ENCODE measurements around the gene ALDH1A3. TPM values are rescaled to one million over a fixed set of nuclear protein-coding genes. Genes with fewer than 3 reads are reported as not detected.

Gene ALDH1A3
- total and polyA plus RNA-seq, 7 experiments from 2014 or later = not detected

GRCh38 chr15:100890051-100890720, 10.6 kb downstream of the ALDH1A3 start:
- Mint-ChIP-seq H3K27me3 (peaks cover 42 to 75% (median 64%) of the 10 kb centered on the region in 5 donors), H3K9me3 (no peaks in the 10 kb centered on the region), H3K36me3 (no peaks in the 10 kb centered on the region), H3K27ac (no peak overlapping the region), H3K4me1 (peaks cover 0 to 4% (median 0%) of the 10 kb centered on the region in 7 donors), H3K4me3 (no peak overlapping the region)
- ATAC-seq (no peak), DNase-seq (no peak)
- H3K27me3 ChIP-seq (ENCODE audit: control insufficient read depth in 2 of 2, insufficient read depth in 2 of 2, low read length in 2 of 2) = no peaks in the 10 kb centered on the region
- POLR2A ChIA-PET = no interaction called here
- no peaks in the 10 kb centered on the region for H3K36me3 ChIP-seq (ENCODE audit: control insufficient read depth in 2 of 3, insufficient read depth in 3 of 3, low read length in 3 of 3)
- intact Hi-C loops (cut with micrococcal nuclease) = no loop called here
- no peak overlapping the region for H3K4me3 ChIP-seq (ENCODE audit: low read length)
- CTCF ChIA-PET = no interaction called here
- no peak overlapping the region for H3K27ac ChIP-seq (ENCODE audit: low read depth, low read length)
- H3K4me1 ChIP-seq (ENCODE audit: control insufficient read depth in 2 of 2, insufficient read depth in 2 of 2, low read length in 2 of 2) = no peaks in the 10 kb centered on the region
- no peaks in the 10 kb centered on the region for H3K9me3 ChIP-seq (ENCODE audit: control insufficient read depth in 2 of 3, low read length in 3 of 3)

GRCh38 chr15:100890850-100891249, 11.2 kb downstream of the ALDH1A3 start:
- H3K27me3 ChIP-seq (ENCODE audit: control insufficient read depth in 2 of 2, insufficient read depth in 2 of 2, low read length in 2 of 2) = no peaks in the 10 kb centered on the region
- no peaks in the 10 kb centered on the region for H3K36me3 Mint-ChIP-seq
- no peak overlapping the region for H3K4me3 Mint-ChIP-seq
- H3K4me1 Mint-ChIP-seq = peaks cover 0 to 4% (median 0%) of the 10 kb centered on the region in 7 donors
- H3K27me3 Mint-ChIP-seq = peaks cover 35 to 69% (median 61%) of the 10 kb centered on the region in 5 donors
- POLR2A ChIA-PET = no interaction called here
- DNase-seq (no peak), ATAC-seq (no peak)
- no peak overlapping the region for H3K27ac Mint-ChIP-seq
- H3K4me3 ChIP-seq (ENCODE audit: low read length) = no peak overlapping the region
- no peaks in the 10 kb centered on the region for H3K36me3 ChIP-seq (ENCODE audit: control insufficient read depth in 2 of 3, insufficient read depth in 3 of 3, low read length in 3 of 3)
- no peaks in the 10 kb centered on the region for H3K9me3 ChIP-seq (ENCODE audit: control insufficient read depth in 2 of 3, low read length in 3 of 3)
- intact Hi-C loops (cut with micrococcal nuclease) = no loop called here
- no peaks in the 10 kb centered on the region for H3K4me1 ChIP-seq (ENCODE audit: control insufficient read depth in 2 of 2, insufficient read depth in 2 of 2, low read length in 2 of 2)
- H3K9me3 Mint-ChIP-seq = no peaks in the 10 kb centered on the region
- no peak overlapping the region for H3K27ac ChIP-seq (ENCODE audit: low read depth, low read length)
- CTCF ChIA-PET = no interaction called here

GRCh38 chr15:100891307-100892012, 11.8 kb downstream of the ALDH1A3 start:
- Histone ChIP-seq H3K9me3 (ENCODE audit: control insufficient read depth in 2 of 3, low read length in 3 of 3) (no peaks in the 10 kb centered on the region), H3K4me3 (ENCODE audit: low read length) (no peak overlapping the region), H3K27me3 (ENCODE audit: control insufficient read depth in 2 of 2, insufficient read depth in 2 of 2, low read length in 2 of 2) (no peaks in the 10 kb centered on the region), H3K4me1 (ENCODE audit: control insufficient read depth in 2 of 2, insufficient read depth in 2 of 2, low read length in 2 of 2) (no peaks in the 10 kb centered on the region), H3K27ac (ENCODE audit: low read depth, low read length) (no peak overlapping the region), H3K36me3 (ENCODE audit: control insufficient read depth in 2 of 3, insufficient read depth in 3 of 3, low read length in 3 of 3) (no peaks in the 10 kb centered on the region)
- intact Hi-C loops (cut with micrococcal nuclease) = no loop called here
- DNase-seq = no peak
- H3K4me3 Mint-ChIP-seq = no peak overlapping the region
- ChIA-PET CTCF (no interaction called here), POLR2A (no interaction called here)
- H3K27ac Mint-ChIP-seq = no peak overlapping the region
- H3K4me1 Mint-ChIP-seq = peaks cover 0 to 4% (median 0%) of the 10 kb centered on the region in 7 donors
- ATAC-seq = no peak
- H3K36me3 Mint-ChIP-seq = no peaks in the 10 kb centered on the region
- peaks cover 34 to 64% (median 57%) of the 10 kb centered on the region in 5 donors for H3K27me3 Mint-ChIP-seq
- H3K9me3 Mint-ChIP-seq = no peaks in the 10 kb centered on the region

- DNase-seq = no peak
These were observed 12.4 kb downstream of the ALDH1A3 start for GRCh38 chr15:100892013-100892355.

GRCh38 chr15:100893261-100893963, 13.8 kb downstream of the ALDH1A3 start:
- Histone ChIP-seq H3K27me3 (ENCODE audit: control insufficient read depth in 2 of 2, insufficient read depth in 2 of 2, low read length in 2 of 2) (no peaks in the 10 kb centered on the region), H3K27ac (ENCODE audit: low read depth, low read length) (no peak overlapping the region), H3K9me3 (ENCODE audit: control insufficient read depth in 2 of 3, low read length in 3 of 3) (no peaks in the 10 kb centered on the region), H3K4me1 (ENCODE audit: control insufficient read depth in 2 of 2, insufficient read depth in 2 of 2, low read length in 2 of 2) (no peaks in the 10 kb centered on the region), H3K4me3 (ENCODE audit: low read length) (no peak overlapping the region), H3K36me3 (ENCODE audit: control insufficient read depth in 2 of 3, insufficient read depth in 3 of 3, low read length in 3 of 3) (no peaks in the 10 kb centered on the region)
- Mint-ChIP-seq H3K9me3 (no peaks in the 10 kb centered on the region), H3K27me3 (peaks cover 31 to 71% (median 51%) of the 10 kb centered on the region in 5 donors), H3K27ac (no peak overlapping the region), H3K4me3 (no peak overlapping the region), H3K36me3 (no peaks in the 10 kb centered on the region), H3K4me1 (peaks cover 0 to 4% (median 0%) of the 10 kb centered on the region in 7 donors)
- DNase-seq = no peak
- ATAC-seq = no peak
- POLR2A ChIA-PET = no interaction called here
- intact Hi-C loops (cut with micrococcal nuclease) = no loop called here
- CTCF ChIA-PET = no interaction called here

More at GRCh38 chr15:100892013-100892355, 12.4 kb downstream of the ALDH1A3 start:
- Histone ChIP-seq H3K27me3 (ENCODE audit: control insufficient read depth in 2 of 2, insufficient read depth in 2 of 2, low read length in 2 of 2) (no peaks in the 10 kb centered on the region), H3K4me3 (ENCODE audit: low read length) (no peak overlapping the region), H3K4me1 (ENCODE audit: control insufficient read depth in 2 of 2, insufficient read depth in 2 of 2, low read length in 2 of 2) (no peaks in the 10 kb centered on the region), H3K9me3 (ENCODE audit: control insufficient read depth in 2 of 3, low read length in 3 of 3) (no peaks in the 10 kb centered on the region), H3K36me3 (ENCODE audit: control insufficient read depth in 2 of 3, insufficient read depth in 3 of 3, low read length in 3 of 3) (no peaks in the 10 kb centered on the region), H3K27ac (ENCODE audit: low read depth, low read length) (no peak overlapping the region)
- CTCF ChIA-PET = no interaction called here
- POLR2A ChIA-PET = no interaction called here
- Mint-ChIP-seq H3K4me1 (peaks cover 0 to 4% (median 0%) of the 10 kb centered on the region in 7 donors), H3K4me3 (no peak overlapping the region), H3K9me3 (no peaks in the 10 kb centered on the region), H3K36me3 (no peaks in the 10 kb centered on the region), H3K27me3 (peaks cover 34 to 61% (median 54%) of the 10 kb centered on the region in 5 donors), H3K27ac (no peak overlapping the region)
- intact Hi-C loops (cut with micrococcal nuclease) = no loop called here
- no peak for ATAC-seq

- Mint-ChIP-seq H3K36me3 (no peaks in the 10 kb centered on the region), H3K4me3 (no peak overlapping the region), H3K9me3 (no peaks in the 10 kb centered on the region), H3K27ac (no peak overlapping the region), H3K27me3 (peaks cover 28 to 73% (median 48%) of the 10 kb centered on the region in 5 donors), H3K4me1 (peaks cover 0 to 4% (median 0%) of the 10 kb centered on the region in 7 donors)
- H3K4me3 ChIP-seq (ENCODE audit: low read length) = no peak overlapping the region
- intact Hi-C loops (cut with micrococcal nuclease) = no loop called here
- ATAC-seq = no peak
- no peaks in the 10 kb centered on the region for H3K27me3 ChIP-seq (ENCODE audit: control insufficient read depth in 2 of 2, insufficient read depth in 2 of 2, low read length in 2 of 2)
- no peaks in the 10 kb centered on the region for H3K9me3 ChIP-seq (ENCODE audit: control insufficient read depth in 2 of 3, low read length in 3 of 3)
- H3K36me3 ChIP-seq (ENCODE audit: control insufficient read depth in 2 of 3, insufficient read depth in 3 of 3, low read length in 3 of 3) = no peaks in the 10 kb centered on the region
- DNase-seq = no peak
- ChIA-PET POLR2A (no interaction called here), CTCF (no interaction called here)
- H3K4me1 ChIP-seq (ENCODE audit: control insufficient read depth in 2 of 2, insufficient read depth in 2 of 2, low read length in 2 of 2) = no peaks in the 10 kb centered on the region
- H3K27ac ChIP-seq (ENCODE audit: low read depth, low read length) = no peak overlapping the region
These were observed 14.3 kb downstream of the ALDH1A3 start for GRCh38 chr15:100893964-100894295.

Data from naive thymus-derived CD4-positive, alpha-beta T cell (primary cell).